HG02759 (cell line): ENCODE measurements around the gene SRP14.
"Not testable (repeated sequence)": the region's sequence is repeated elsewhere in the genome, so short reads cannot be mapped to it uniquely, and the experiment has no call there.

Source experiments
- ATAC-seq: cut with Tn5 transposase; IDR thresholded peaks from one replicate; pipeline ENCODE4 v1.9.1; 2021; ENCODE audit warnings: mild to moderate bottlenecking, moderate library complexity; ENCODE audit not compliant: unreplicated experiment

The SRP14 gene

DNA sequence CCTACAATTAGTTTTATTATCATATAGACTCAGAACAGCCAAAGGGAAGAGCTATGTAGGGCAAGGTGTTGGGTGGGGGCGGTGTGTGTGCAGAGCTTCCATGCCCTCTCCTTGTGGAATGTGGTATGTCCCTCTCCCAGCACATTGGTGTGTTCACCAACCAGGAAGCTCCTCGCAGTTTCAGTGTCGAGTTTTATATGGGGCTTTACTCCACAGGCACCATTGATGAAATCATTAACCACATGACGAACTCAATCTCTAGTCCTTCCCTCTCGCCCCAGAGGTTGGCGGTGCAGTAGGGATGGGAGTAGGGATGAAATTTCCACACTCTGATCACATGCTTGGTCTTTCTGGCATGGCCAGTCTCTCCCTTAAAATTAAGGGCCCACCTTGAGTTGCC is 13.6 kb upstream of the SRP14 start:
- no peak for ATAC-seq

DNA sequence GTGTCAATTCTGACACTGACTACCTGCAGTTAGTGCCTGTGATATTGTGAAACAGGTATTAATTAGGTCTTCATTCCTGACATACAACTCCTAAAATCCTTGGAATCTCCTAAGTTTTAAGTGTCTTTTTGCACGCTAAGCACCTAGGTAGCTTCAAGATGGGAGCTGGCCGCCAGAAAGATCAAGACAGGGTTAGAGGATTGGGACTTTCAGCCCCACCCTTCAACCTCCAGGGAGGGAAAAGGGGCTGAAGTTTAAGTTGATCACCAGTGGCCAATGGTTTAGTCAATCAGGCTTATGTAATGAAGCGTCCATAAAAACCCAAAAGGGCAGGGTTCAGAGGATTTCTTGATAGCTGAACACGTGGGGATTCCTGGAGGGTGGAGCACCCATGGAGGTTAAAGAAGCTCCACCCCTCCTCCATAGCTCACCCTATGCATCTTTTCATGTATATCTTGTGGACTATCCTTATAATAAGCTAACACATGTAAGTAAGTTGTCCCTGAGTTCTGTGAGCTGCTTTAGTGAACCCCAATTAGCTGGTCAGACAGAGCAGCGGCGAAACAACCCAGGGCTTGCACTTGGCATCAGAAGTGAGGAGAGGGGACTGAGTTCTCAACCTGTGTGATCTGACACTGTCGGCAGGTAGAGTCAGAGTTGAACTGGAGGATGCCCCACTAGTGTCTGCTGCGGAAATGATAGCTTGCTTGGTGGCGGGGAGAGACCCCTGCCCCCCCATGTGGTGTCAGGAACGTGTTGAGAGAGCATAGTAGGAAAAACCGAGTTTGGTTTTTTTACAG is 12.8 kb upstream of the SRP14 start:
- no peak for ATAC-seq

DNA sequence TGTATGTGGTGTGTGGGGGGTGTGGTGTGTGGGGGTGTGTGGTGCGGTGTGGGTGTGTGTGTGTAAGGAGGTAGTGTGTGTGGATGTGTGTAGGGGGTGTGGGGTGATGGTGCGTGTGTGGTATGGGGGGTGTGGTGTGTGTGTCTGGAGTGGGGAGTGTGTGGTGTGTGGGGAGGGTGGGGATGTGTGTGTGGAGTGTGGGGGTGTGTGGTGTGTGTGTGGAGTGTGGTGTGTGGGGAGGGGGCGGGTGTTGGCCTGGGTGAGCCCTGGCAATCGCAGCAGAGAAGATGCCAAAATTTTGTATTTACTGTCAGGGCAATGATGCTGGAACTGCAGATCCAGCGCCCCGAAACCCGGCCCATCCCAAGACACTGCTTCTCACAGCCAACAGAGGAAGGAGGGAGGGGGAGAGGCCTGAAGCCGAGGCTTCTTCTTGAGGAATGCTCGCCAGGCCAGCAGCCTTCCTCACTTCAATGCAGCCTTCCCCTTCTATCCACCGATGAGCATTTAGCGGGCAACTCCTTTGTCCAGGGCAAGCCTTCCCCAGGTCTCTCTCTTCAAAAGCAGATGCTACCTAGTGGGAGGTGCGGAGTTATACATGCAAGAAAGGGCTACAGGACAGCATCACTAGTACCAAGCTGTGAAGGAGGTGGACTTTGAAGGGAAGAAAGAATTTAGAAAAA is 11.9 kb upstream of the SRP14 start:
- ATAC-seq, result no peak

DNA sequence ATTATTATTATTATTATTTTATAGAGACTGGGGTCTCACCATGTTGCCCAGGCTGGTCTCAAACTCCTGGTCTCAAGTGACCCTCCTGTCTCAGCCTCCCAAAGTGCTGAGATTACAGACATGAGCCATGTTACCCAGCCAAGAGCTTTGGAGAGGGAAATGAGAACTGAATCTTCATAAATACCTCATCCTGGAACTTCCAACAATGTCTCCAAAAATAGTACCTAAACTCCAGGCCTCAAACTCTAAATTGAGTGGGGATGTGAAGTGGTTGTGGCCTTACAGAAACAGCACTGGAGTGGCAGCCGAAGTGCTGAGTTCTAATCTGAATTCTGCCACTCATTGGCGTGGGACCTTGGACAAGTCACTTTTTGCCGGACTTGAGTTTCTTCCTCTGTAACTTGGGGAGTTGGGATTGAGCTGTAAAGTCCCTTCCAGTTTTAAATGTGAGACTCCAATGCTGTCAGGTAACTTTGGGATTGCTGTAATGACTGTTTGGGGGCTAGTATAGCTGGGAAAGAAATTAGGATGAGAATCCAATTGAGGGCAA is 10.0 kb upstream of the SRP14 start:
- no peak for ATAC-seq

DNA sequence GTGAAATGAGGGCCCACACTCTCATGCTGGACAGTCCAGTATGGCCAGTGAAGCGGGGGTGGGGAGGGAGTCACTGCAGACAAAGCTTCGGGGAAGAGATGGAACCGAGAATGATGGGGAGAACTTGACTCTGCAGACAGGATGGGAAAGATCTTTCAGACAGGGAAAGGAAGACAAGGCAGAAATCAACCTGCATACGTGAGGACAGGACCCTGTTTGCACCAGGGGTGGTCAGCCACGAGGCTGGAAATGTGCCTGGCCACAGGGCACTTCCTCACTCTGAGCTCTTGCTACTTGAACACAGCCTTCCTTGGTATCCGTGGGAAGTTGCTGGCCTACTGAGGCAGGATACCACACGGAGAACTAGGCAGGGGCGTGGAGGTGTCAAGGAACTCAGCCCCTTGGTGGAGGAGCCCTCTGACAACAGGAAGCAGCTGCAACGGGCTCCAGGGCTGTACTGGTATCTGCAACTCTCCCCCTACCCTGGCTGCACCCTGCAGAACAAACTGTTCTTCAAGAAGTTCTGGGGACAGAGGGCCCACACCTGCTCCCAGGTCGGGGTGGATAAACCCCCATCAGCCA is 9.3 kb upstream of the SRP14 start:
- no peak for ATAC-seq

DNA sequence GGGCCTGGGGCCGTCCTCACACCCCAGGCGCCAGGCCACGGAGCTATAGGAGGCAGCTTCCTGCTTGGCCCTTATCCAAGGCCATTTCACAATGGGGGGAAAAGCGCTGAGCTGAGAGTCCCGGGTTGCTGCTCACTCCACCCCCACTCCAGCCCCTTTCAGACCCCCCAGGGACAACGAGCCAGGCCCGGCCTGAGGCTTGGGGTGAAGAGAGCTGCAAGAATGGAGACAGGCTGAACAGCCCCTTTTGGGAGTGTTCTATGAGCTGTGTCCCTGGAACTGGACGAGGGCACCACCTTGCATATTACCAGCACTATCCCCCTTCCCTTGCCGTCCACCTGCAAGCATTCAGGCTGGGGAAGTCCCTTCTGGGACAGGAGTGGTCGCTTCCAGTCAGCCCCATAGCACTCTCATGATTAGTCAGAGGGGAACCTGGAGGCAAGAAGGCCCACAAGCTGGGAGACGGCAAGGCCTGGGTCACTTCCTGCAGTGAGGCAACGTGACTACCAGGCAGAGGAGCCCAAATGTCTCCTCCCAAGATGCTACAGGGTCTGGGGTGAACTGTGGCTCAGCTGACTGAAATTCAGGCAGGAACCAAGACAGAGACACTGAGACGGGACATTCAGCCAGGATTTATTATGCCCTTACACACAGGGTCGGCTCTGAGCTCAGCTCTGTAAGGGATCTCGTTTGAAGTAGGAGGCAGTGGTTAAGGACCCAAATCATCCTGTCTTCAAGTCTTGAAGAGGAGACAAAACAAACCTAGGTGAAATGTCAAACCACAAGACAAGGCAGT is 8.6 kb upstream of the SRP14 start:
- ATAC-seq, result peak; percentile 67

DNA sequence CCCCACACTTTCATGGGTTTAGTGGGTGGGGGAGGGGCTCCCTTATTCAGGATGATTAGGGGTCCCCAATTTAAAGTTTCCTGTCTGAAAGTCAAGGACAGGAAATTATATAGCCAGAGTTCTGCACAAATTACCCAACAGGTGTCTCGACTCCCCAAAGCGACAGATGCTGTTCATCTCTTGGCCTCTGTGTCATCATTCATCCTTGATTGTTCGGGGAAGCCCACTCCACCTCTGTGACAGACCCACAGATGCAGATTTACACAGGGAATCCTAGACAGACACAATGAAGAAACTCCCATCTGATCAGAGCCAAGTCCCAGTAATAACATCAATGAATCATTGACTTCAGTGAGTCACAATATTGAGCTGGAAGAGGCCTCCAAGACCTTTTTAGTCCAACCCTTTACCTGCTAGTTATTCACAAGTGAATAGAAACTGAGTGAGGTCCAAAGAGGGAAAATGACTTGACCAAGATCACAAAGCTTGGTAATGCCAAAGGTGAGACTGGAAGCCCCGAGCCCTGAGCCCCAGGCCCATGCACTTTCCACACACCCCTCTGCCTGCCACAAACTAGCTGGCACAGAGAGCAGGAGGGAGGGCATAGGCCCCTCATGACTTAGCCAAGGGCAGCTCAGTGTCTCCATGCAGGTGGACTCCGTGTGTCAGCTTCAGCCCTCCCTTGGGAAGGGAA is 7.9 kb upstream of the SRP14 start:
- no peak for ATAC-seq

DNA sequence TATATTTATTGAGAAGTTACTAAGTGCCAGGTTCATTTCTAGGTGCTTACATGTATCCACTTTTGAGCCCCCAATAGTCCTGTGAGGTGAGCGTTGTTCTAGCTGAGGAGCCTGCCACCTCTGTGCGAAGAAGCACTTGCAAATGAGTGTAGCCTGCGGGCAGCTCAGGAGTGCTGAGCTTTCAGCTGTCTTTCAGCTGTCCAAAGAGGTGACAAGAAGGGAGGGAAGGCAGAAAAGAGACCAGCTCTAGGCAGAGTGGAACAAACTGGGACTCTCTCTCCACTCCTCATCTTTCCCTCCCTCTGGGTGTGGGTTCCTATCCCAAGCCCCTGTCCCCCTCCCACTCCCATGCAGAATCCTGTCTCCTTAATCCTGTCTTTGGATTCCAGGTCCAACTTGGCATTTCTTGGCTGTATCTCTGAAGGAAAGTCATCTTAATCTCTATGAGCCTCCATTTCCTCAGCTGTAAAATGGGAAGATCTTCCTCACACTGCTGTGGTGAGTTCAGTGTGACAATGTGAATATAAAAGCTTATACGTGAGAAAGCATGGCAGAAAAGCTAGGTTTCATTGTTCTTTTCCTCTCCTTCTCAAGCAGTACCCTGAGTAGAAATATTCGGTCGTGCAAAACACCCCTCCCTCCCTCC is 6.7 kb upstream of the SRP14 start:
- ATAC-seq, result peak; percentile 14

DNA sequence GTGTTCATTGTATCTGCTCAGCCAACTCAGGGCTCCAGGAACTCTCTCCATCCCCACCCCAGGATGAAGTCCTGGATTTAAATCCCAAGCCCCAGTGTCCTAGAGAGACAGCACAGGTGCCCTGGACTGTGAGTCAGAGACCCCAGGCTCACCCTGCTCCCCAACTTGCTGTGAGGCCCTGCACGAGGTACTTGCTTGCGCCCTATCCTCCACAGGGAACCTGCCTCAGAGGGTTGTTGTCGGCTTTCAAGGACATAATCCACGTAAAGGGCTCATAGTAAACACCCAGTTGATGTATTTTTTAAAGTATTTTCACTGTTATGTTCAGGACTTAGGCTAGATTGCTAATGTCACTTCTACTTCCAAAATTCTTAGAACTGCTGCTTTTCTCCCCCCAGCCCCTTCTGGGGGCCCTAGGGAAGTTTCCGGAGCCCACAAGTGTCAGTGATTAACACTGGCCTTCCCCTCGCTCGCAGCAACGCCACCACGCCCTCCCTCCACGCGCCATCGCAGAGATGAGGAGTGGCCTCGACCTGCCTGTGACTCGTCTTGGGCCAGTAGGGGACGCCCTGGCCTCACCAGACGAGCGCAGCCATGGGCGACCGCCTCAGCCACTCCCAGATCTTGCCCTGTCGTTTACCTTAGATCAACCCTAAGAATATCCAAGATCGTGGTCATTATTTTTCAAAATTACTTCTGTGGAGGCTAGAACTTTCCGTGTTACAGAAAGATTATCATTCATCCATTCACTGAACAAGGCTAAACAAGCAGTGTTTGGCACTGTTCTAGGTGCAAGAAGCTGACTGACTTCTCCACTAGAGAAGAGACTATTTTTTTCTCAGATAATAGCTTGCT is 6.0 kb upstream of the SRP14 start:
- ATAC-seq, result peak; percentile 80

DNA sequence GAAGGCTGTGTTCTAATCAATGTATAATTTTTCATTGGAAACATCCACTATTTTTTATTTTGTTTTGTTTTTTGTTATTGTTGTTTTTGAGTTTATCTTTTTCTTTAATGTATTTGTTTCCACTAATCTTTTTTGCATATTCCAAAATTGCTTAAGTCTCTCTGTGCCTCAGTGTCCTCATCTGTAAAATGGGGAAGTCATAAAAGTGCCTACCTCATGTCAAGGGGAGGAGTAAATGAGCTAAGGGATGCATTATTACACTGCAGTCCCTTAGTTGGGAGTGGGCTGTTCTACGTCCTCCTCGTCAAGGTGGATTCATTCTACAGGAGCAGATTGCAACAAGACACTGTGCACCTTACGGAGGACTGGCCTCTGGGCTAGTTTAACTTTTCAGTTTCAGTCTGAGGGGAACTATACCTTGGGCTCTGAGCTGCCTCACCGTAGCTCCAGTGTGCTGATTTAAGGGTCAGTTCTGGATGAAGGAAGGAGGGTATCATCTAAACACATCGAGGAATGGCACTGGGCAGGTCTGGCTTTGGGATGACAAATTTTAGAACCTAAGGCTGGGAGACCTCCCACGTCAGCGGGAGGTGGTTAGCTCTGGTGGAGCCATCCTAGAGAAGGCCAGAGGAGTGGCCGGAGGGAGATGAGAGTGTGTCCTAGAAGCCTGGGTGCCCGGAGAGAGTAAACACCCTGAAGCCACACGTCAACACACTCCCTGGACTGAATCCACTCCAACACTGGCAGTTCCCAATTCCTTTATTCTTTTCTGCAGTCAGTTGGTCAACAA is 5.1 kb upstream of the SRP14 start:
- no peak for ATAC-seq

DNA sequence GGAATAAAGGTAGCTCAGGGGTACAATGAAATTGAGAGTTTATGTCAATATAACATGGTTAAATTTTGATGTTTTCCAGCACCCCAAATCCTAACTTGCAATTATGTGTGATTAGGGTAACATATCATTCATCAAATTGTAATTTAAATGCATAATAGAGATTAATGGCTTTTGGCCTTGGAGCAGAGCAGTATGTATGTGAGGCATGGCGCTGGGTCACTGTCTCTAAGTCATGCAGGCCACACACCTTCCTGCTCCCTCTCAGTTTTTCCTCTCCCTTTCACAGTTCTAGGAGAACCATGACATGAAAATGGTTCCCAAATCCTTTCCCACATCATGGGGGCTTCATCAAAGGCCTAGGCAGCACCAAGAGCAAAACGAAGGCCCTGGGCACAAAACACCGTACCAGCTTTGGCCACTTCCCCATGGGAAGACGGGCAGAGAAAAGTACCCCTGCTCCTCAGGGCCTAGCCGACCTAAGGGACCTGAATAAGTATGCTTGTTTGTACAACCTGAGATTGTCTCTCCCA is 3.9 kb upstream of the SRP14 start:
- no peak for ATAC-seq

DNA sequence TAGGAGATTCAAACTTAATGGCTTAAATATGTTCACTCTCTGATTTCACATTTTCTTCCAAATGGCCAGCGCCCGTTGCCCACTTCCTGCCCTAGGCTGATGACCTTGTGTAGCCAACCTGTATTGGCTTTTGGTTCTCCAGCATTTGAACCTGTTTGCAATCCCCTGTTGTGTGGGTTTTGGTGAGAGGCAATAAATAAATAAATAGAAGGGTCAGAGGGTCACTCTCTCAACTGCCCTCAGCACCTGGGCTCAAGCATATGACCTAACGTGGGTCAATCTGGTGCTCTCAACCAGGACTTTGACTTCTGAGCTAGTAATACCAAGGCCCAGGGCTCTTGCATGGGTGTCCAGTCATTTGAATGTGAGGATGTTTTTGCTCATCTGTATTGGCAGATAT is 1.8 kb upstream of the SRP14 start:
- ATAC-seq, result no peak

DNA sequence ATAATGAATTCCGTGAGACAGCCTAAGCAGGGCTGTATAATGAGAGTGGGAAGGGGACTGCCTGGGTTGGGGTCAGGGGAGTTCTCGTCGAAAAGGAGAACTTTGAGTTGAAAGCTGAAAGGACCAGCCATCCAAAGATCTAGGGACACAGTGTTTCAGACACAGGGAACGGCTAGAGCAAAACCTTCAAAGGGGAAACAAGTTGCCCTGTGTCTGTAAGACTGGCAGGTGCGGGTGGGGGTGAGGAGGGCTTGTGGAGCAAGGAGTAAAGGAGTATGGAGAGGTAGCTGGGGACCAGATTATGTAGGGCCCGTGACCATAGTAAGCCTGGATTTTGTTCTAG is 1.3 kb upstream of the SRP14 start:
- no peak for ATAC-seq

DNA sequence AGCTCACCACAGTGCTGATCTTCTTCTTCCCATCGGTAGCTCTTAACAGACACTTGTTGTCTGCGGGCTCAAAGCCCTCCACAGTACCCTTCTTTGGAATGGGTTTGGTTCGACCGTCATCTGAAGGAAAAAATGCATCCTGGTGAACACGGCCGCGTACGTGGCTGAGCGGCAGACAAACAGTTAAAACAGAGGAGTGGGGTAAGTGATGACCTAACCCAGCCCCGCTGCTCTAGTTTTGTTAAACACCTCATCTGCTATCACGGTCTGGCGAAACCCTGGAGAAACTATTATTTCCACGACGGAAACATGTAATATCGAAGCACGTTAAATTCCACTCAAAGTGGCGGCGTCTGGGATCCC is 725 bp downstream of the SRP14 start:
- no peak for ATAC-seq

DNA sequence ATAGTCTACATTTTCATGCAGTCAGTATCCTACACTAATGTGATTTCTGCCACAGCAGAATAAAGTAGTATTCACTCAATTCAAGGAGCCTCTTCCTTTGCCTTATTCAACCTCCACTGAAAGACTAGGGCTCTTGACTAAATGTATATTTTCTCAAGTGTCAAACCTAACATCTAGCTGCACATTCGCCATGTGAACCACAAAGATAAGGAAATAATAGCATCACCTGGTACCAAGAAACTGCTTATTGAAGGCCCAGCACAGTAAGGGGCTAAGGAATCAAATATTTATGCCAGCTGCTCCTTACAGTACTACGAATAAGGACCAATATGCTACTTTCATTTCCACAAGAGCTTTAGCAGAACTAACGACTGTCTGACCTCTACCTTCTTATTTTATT is 1.3 kb downstream of the SRP14 start:
- ATAC-seq, result no peak

DNA sequence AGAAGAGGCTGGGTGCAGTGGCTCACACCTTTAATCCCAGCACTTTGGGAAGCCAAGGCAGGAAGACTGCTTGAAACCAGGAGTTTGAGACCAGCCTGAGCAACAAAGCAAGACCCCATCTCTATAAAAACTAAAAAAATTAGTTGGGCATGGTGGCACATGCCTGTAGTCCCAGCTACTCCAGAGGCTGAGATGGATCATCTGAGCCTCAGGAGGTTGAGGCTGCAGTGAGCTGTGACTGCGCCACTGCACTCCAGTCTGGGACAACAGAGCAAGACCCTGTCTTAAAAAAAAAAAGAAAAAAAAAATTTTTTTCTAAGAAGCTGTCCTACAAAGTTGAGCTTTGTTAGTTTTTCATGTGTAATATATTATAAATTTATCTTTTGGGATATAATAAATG is 3.8 kb downstream of the SRP14 start:
- ATAC-seq, result not testable (repeated sequence)

DNA sequence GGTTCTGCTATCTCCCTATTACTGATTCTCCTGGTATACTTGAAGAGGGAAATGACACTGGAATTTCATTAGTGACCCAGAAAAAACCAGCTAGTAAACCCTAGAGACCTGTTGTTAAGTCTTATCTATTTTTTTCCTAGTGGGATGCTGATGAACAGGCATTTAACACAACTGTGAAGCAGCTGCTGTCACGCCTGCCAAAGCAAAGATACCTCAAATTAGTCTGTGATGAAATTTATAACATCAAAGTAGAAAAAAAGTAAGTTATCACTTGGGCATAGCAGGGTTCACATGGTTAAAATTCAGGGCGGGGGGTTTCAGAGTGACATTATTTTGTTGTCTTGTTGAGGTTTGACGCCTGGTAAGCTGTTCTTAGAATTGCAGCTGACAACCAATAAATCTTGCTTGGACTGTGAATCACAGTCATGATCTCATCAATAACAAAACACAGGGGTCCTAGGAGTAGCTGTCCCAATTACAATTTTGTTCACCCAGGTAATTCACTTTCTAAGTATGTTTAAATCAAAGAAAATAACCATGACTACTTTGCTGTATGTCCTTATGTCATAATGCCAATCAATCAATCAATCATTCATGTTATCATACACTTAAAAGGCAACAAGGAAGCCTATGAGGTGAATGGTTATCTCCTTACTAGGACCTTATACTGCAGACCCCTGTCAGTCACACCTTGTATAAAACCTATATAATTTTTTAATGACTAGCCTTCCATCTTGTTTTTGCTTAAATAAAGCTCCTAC is 4.6 kb downstream of the SRP14 start:
- ATAC-seq, result no peak
